ENCODE measurements around the gene VARS1.

DNA sequence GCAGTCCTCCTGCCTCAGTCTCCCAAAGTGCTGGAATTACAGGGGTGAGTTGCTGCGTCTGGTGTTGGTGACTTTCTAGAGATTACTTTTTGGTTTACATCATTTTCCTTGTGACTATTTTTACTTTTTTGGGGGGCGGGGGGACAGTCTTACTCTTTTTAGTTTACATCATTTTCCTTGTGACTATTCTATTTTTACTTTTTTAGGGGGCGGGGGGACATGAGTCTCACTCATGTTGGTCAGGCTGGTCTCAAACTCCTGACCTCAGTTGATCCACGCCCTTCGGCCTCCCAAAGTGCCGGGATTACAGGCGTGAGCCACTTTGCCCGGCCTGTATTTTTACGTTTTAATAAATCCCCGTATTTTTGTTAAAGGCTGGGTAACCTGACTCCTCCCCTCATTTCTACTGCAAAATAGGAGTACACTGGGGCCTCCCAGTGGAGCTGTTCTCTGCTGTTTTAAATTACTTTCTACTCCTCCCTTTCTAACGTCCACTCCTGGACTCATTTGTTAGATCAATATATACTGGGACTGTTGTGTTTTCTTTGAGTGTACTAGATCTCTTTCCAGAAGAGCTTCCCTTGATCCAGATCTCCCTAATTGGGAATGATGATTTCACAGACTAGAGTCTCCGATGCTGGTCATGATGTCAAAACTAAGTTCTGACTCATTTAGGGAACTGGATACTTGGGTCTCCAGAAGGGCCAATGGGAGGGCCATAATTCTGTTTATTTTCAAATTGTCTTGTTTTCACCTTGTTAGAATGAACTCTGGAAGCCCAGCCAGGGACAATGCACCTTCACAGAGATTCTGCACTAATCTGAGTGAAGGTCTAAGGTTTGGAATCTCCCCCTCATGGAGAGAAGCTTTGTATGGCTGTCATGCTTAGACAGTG lies 41.2 kb upstream of the VARS1 start:
- TF ChIP-seq POLR2A (IDR thresholded peaks at IDR 0.05; ENCODE audit: low read depth, low read length) = no peak
- TF ChIP-seq, protein P1, sequence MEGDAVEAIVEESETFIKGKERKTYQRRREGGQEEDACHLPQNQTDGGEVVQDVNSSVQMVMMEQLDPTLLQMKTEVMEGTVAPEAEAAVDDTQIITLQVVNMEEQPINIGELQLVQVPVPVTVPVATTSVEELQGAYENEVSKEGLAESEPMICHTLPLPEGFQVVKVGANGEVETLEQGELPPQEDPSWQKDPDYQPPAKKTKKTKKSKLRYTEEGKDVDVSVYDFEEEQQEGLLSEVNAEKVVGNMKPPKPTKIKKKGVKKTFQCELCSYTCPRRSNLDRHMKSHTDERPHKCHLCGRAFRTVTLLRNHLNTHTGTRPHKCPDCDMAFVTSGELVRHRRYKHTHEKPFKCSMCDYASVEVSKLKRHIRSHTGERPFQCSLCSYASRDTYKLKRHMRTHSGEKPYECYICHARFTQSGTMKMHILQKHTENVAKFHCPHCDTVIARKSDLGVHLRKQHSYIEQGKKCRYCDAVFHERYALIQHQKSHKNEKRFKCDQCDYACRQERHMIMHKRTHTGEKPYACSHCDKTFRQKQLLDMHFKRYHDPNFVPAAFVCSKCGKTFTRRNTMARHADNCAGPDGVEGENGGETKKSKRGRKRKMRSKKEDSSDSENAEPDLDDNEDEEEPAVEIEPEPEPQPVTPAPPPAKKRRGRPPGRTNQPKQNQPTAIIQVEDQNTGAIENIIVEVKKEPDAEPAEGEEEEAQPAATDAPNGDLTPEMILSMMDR (conservative IDR thresholded peaks at IDR 0.05; ENCODE audit: low read depth, low read length) = peak; percentile 25; the same call in 1 of the 2 replicates
- no peak for TF ChIP-seq MAFK (IDR thresholded peaks at IDR 0.05; ENCODE audit: low read depth, low read length)
- no peak for TF ChIP-seq BHLHE40 (IDR thresholded peaks at IDR 0.05; ENCODE audit: low read depth, low read length)
- TF ChIP-seq MXI1 (IDR thresholded peaks at IDR 0.05; ENCODE audit: borderline replicate concordance, low read depth, low read length) = no peak
- 0 out of 2 replicates have a peak, but pooled peaks have one; percentile 21 for TF ChIP-seq FOS (IDR thresholded peaks at IDR 0.05; ENCODE audit: low read depth, low read length)
- 0 out of 2 replicates have a peak, but pooled peaks have one; percentile 2 for TF ChIP-seq SMC3 (IDR thresholded peaks at IDR 0.05; ENCODE audit: low read depth, low read length)
- no peak for TF ChIP-seq CHD1 (IDR thresholded peaks at IDR 0.05; ENCODE audit: low read depth, low read length)
- no peak for TF ChIP-seq CEBPB (IDR thresholded peaks at IDR 0.05; ENCODE audit: low read depth, low read length)
- no peak for TF ChIP-seq RFX5 (IDR thresholded peaks at IDR 0.05; ENCODE audit: low read depth, low read length)
- TF ChIP-seq, protein P2, sequence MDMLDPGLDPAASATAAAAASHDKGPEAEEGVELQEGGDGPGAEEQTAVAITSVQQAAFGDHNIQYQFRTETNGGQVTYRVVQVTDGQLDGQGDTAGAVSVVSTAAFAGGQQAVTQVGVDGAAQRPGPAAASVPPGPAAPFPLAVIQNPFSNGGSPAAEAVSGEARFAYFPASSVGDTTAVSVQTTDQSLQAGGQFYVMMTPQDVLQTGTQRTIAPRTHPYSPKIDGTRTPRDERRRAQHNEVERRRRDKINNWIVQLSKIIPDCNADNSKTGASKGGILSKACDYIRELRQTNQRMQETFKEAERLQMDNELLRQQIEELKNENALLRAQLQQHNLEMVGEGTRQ (IDR thresholded peaks at IDR 0.05; ENCODE audit: low read depth, low read length) = no peak
- 0 out of 2 replicates have a peak, but pooled peaks have one; percentile 5 for TF ChIP-seq RAD21 (IDR thresholded peaks at IDR 0.05; ENCODE audit: low read length)

All from IMR-90 (cell line).